Gastrocnemius medialis (tissue), 4 donors: ENCODE results near the gene LBHD1.

ENCODE experiments used
- CTCF ChIP-seq, 5 experiments: fragments of 450-650 bp in 3 of 5; fragments of 200-600 bp in 2 of 5; sonication (generic) in 2 of 5; IDR thresholded peaks in 4 of 5; conservative IDR thresholded peaks in 1 of 5; 1 replicate in 4 of 5; 2 replicates in 1 of 5; pipeline ENCODE4 v1.5.1; 2016 to 2019; ENCODE audit warnings: antibody characterized with exemption in 5 of 5, mild to moderate bottlenecking in 3 of 5, moderate library complexity in 3 of 5
- POLR2A ChIP-seq, 2 donors: fragments of 450-650 bp; IDR thresholded peaks; one replicate each; pipeline ENCODE4 v1.6.1; 2017; ENCODE audit warnings: antibody characterized with exemption in 2 of 2, mild to moderate bottlenecking in 2 of 2, moderate library complexity in 2 of 2

- TF ChIP-seq CTCF (IDR thresholded peaks at IDR 0.05 in 4 of 5, conservative IDR thresholded peaks at IDR 0.05 in 1 of 5) = no peak
- no peak for TF ChIP-seq POLR2A (IDR thresholded peaks at IDR 0.05)
These were observed 6.3 kb downstream of the LBHD1 start for GRCh38 chr11:62665599-62666258.
